ENCODE results near the gene MYT1. TPM values are rescaled to one million over a fixed set of nuclear protein-coding genes. Genes with fewer than 3 reads are reported as not detected.
A peak's percentile ranks its signal among the peaks of the same experiment; 100 is the strongest.

The MYT1 gene
- total and polyA plus RNA-seq, 9 of the 15 experiments (the other 6 are each of a cell fraction or from before 2014, with no cell fraction given): 0.02 to 0.12 (median 0.06) TPM; not detected in 4

DNA sequence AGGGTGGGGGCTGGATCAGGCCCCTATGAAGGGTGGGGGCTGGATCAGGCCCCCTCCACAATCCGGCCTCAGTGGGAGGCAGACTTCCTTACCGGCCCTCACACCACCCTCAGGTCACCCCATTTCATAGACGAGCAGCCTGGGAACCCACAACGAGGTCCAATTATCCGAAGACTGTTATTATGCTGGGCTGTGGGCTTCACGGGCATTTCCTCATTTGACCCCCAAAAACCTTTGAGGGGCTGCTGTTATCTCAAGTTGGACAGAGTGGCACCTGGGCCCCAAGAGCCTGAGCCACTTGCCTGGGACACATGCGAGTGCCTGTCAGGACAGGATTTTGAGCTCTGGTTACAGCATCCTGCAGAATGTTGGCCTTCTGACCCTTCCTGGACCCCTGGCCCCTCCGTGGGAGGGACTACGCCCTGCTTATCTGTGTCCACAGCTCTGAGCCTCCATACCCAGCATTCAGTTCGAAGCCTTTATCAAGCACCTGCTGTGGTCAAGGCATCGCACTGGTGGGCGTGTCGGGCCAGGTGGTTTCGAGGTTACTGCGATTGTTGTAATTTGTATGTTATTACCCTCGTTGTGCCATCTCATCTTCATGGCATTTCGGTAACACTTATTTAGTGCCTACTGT is 56.8 kb downstream of the MYT1 start (continued):
- TF ChIP-seq, protein P1, sequence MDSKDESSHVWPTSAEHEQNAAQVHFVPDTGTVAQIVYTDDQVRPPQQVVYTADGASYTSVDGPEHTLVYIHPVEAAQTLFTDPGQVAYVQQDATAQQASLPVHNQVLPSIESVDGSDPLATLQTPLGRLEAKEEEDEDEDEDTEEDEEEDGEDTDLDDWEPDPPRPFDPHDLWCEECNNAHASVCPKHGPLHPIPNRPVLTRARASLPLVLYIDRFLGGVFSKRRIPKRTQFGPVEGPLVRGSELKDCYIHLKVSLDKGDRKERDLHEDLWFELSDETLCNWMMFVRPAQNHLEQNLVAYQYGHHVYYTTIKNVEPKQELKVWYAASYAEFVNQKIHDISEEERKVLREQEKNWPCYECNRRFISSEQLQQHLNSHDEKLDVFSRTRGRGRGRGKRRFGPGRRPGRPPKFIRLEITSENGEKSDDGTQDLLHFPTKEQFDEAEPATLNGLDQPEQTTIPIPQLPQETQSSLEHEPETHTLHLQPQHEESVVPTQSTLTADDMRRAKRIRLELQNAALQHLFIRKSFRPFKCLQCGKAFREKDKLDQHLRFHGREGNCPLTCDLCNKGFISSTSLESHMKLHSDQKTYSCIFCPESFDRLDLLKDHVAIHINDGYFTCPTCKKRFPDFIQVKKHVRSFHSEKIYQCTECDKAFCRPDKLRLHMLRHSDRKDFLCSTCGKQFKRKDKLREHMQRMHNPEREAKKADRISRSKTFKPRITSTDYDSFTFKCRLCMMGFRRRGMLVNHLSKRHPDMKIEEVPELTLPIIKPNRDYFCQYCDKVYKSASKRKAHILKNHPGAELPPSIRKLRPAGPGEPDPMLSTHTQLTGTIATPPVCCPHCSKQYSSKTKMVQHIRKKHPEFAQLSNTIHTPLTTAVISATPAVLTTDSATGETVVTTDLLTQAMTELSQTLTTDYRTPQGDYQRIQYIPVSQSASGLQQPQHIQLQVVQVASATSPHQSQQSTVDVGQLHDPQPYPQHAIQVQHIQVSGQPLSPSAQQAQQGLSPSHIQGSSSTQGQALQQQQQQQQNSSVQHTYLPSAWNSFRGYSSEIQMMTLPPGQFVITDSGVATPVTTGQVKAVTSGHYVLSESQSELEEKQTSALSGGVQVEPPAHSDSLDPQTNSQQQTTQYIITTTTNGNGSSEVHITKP (IDR thresholded peaks at IDR 0.05; ENCODE audit: partially characterized antibody): no peak
- no peak for TF ChIP-seq TCF7L2 (IDR thresholded peaks at IDR 0.05; ENCODE audit: low read depth, low read length)
- no peak for TF ChIP-seq PURB (CRISPR knock-in tag; IDR thresholded peaks at IDR 0.05; ENCODE audit: low read depth)
- no peak for TF ChIP-seq PCBP1 (IDR thresholded peaks at IDR 0.05; ENCODE audit: low read depth, low read length, poor library complexity, severe bottlenecking)
- TF ChIP-seq POLR2A (conservative IDR thresholded peaks at IDR 0.05): no peak
- TF ChIP-seq KLF10 (CRISPR knock-in tag; IDR thresholded peaks at IDR 0.05): no peak
- TF ChIP-seq BRF1 (IDR thresholded peaks at IDR 0.05; ENCODE audit: borderline replicate concordance, extremely low read depth, insufficient read length): no peak
- peak; percentile 98 for TF ChIP-seq KLF13 (tag; IDR thresholded peaks at IDR 0.05; ENCODE audit: borderline replicate concordance, low read depth)
- no peak for TF ChIP-seq DNMT1 (IDR thresholded peaks at IDR 0.05)
- 0 out of 2 replicates have a peak, but pooled peaks have one; percentile 33 for TF ChIP-seq ZBTB17 (CRISPR knock-in tag; IDR thresholded peaks at IDR 0.05)
- peak in 1 of 3 experiments; percentile 36 for TF ChIP-seq YY1 (IDR thresholded peaks at IDR 0.05; ENCODE audit: borderline replicate concordance in 1 of 3, control insufficient read depth in 1 of 3, extremely low read depth in 1 of 3, insufficient read depth in 3 of 3, insufficient read length in 1 of 3, insufficient replicate concordance in 2 of 3, low read depth in 1 of 3, low read length in 2 of 3)
- TF ChIP-seq, protein P2, sequence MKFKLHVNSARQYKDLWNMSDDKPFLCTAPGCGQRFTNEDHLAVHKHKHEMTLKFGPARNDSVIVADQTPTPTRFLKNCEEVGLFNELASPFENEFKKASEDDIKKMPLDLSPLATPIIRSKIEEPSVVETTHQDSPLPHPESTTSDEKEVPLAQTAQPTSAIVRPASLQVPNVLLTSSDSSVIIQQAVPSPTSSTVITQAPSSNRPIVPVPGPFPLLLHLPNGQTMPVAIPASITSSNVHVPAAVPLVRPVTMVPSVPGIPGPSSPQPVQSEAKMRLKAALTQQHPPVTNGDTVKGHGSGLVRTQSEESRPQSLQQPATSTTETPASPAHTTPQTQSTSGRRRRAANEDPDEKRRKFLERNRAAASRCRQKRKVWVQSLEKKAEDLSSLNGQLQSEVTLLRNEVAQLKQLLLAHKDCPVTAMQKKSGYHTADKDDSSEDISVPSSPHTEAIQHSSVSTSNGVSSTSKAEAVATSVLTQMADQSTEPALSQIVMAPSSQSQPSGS (CRISPR knock-in tag; IDR thresholded peaks at IDR 0.05): no peak
- TF ChIP-seq CBFB (CRISPR knock-in tag; IDR thresholded peaks at IDR 0.05): peak; percentile 98; the same call in 1 of the 2 replicates
- TF ChIP-seq CSDE1 (IDR thresholded peaks at IDR 0.05): no peak
- TF ChIP-seq SRSF7 (optimal IDR thresholded peaks at IDR 0.05; ENCODE audit: low read depth, low read length): no peak
- TF ChIP-seq, protein P3, sequence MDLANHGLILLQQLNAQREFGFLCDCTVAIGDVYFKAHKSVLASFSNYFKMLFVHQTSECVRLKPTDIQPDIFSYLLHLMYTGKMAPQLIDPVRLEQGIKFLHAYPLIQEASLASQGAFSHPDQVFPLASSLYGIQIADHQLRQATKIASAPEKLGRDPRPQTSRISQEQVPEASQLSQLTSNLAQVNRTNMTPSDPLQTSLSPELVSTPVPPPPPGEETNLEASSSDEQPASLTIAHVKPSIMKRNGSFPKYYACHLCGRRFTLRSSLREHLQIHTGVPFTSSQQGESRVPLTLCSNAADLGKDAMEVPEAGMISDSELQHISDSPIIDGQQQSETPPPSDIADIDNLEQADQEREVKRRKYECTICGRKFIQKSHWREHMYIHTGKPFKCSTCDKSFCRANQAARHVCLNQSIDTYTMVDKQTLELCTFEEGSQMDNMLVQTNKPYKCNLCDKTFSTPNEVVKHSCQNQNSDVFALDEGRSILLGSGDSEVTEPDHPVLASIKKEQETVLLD (IDR thresholded peaks at IDR 0.05): peak; percentile 86
- TF ChIP-seq ZNF174 (CRISPR knock-in tag; IDR thresholded peaks at IDR 0.05): no peak
- TF ChIP-seq, protein P4, sequence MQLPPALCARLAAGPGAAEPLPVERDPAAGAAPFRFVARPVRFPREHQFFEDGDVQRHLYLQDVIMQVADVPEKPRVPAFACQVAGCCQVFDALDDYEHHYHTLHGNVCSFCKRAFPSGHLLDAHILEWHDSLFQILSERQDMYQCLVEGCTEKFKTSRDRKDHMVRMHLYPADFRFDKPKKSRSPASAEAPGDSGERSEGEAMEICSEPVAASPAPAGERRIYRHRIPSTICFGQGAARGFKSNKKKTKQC (CRISPR knock-in tag; IDR thresholded peaks at IDR 0.05): 0 out of 2 replicates have a peak, but pooled peaks have one; percentile 37
